K562 (cell line): ENCODE data around the gene POLR3GL. TPM values are rescaled to one million over a fixed set of nuclear protein-coding genes. Genes with fewer than 3 reads are reported as not detected.

ENCODE experiments used
- CBX1 ChIP-seq: sonication (generic); IDR thresholded peaks from 2 replicates; pipeline ENCODE4 v1.6.1; 2016; ENCODE audit warnings: antibody characterized with exemption, low read depth, mild to moderate bottlenecking
- EWSR1 ChIP-seq: fragments of 450-650 bp; IDR thresholded peaks from 2 replicates; pipeline ENCODE4 v1.6.1; 2018; ENCODE audit warnings: borderline replicate concordance, mild to moderate bottlenecking, low read depth, moderate library complexity; ENCODE audit not compliant: partially characterized antibody
- EZH2 ChIP-seq: IDR thresholded peaks from 2 replicates; pipeline ENCODE4 v1.6.1; 2012; ENCODE audit warnings: low read depth, mild to moderate bottlenecking, inconsistent platforms, low read length, borderline replicate concordance
- GATAD2B ChIP-seq: fragments of 450-650 bp; IDR thresholded peaks from 2 replicates; pipeline ENCODE4 v1.6.1; 2017; ENCODE audit warnings: mild to moderate bottlenecking, borderline replicate concordance
- HLTF ChIP-seq: fragments of 450-650 bp; IDR thresholded peaks from 2 replicates; pipeline ENCODE4 v1.6.1; 2016
- ILF3 ChIP-seq: fragments of 450-650 bp; IDR thresholded peaks from 2 replicates; pipeline ENCODE4 v1.6.1; 2018; ENCODE audit warnings: antibody characterized with exemption, mild to moderate bottlenecking, moderate library complexity, borderline replicate concordance
- MCM3 ChIP-seq: fragments of 450-650 bp; IDR thresholded peaks from 2 replicates; pipeline ENCODE4 v1.6.1; 2016
- MTA1 ChIP-seq: fragments of 450-650 bp; IDR thresholded peaks from 2 replicates; pipeline ENCODE4 v1.6.1; 2017; ENCODE audit warnings: borderline replicate concordance
- MYC ChIP-seq, 2 experiments: fragments of 250-450 bp in 1 of 2; sonication (Bioruptor Pico) in 1 of 2; IDR thresholded peaks; 2 replicates each; pipeline versions ENCODE4 v1.5.1 to v1.6.1; 2012 to 2021; ENCODE audit warnings: low read depth in 2 of 2, borderline replicate concordance in 1 of 2, improper control_type of control experiment in 1 of 2, low read length in 1 of 2, mild to moderate bottlenecking in 1 of 2, moderate library complexity in 1 of 2
- NFE2 ChIP-seq: IDR thresholded peaks from 2 replicates; pipeline ENCODE4 v1.6.1; 2014; ENCODE audit warnings: antibody characterized with exemption, low read depth
- POU5F1 ChIP-seq: fragments of 150-350 bp; IDR thresholded peaks from 2 replicates; pipeline ENCODE4 v1.6.1; 2014; ENCODE audit warnings: borderline replicate concordance, low read length, low read depth, mild to moderate bottlenecking; ENCODE audit not compliant: partially characterized antibody
- PRDM10 ChIP-seq: fragments of 450-650 bp; IDR thresholded peaks from 2 replicates; pipeline ENCODE4 v1.6.1; 2018; ENCODE audit not compliant: partially characterized antibody
- RB1 ChIP-seq: fragments of 450-650 bp; IDR thresholded peaks from 2 replicates; pipeline ENCODE4 v1.6.1; 2017; ENCODE audit warnings: low read depth, mild to moderate bottlenecking
- RBM15 ChIP-seq: fragments of 200-400 bp; formaldehyde crosslinking; IDR thresholded peaks from 2 replicates; pipeline ENCODE4 v1.6.1; 2018; ENCODE audit warnings: mild to moderate bottlenecking, low read length, moderate library complexity; ENCODE audit not compliant: insufficient read depth
- RFX7 ChIP-seq: fragments of 250-450 bp; sonication (Bioruptor Pico); IDR thresholded peaks from 2 replicates; pipeline ENCODE4 v1.5.1; 2021; ENCODE audit warnings: mild to moderate bottlenecking
- SMARCB1 ChIP-seq: IDR thresholded peaks from 2 replicates; pipeline ENCODE4 v1.6.1; 2011; ENCODE audit warnings: improper control_type of control experiment, low read depth; ENCODE audit not compliant: insufficient read length
- STAG1 ChIP-seq: sonication (generic); formaldehyde crosslinking; IDR thresholded peaks from 2 replicates; pipeline ENCODE4 v1.5.0; 2020; ENCODE audit warnings: missing genetic modification reagents, borderline replicate concordance
- TAF7 ChIP-seq: fragments of 450-650 bp; IDR thresholded peaks from 2 replicates; pipeline ENCODE4 v1.6.1; 2016; ENCODE audit warnings: missing genetic modification characterization, missing compliant biosample characterization
- TEAD4 ChIP-seq, 2 experiments: sonication (generic) in 1 of 2; formaldehyde crosslinking in 1 of 2; IDR thresholded peaks; 2 replicates each; pipeline versions ENCODE4 v1.6.1 to v1.8.0; 2012 to 2022; ENCODE audit warnings: borderline replicate concordance in 1 of 2, inconsistent platforms in 1 of 2, low read length in 1 of 2, mild to moderate bottlenecking in 1 of 2, missing genetic modification reagents in 1 of 2
- TRIM24 ChIP-seq, 2 experiments: fragments of 450-650 bp; IDR thresholded peaks; 2 replicates each; pipeline ENCODE4 v1.6.1; 2016
- ZEB2 ChIP-seq: fragments of 450-650 bp; IDR thresholded peaks from 2 replicates; pipeline ENCODE4 v1.6.1; 2016
- ZKSCAN3 ChIP-seq: fragments of 250-450 bp; sonication (Bioruptor Pico); IDR thresholded peaks from 2 replicates; pipeline ENCODE4 v1.4.0; 2020
- ZNF174 ChIP-seq: fragments of 250-450 bp; sonication (Bioruptor Pico); IDR thresholded peaks from 2 replicates; pipeline ENCODE4 v1.4.0; 2020; ENCODE audit warnings: mild to moderate bottlenecking
- ZNF507 ChIP-seq: conservative IDR thresholded peaks from 2 replicates; pipeline ENCODE4 v1.6.1; 2017; ENCODE audit warnings: missing genetic modification characterization, missing compliant biosample characterization
- ZNF76 ChIP-seq: fragments of 250-450 bp; sonication (Bioruptor Pico); IDR thresholded peaks from 2 replicates; pipeline ENCODE4 v1.4.0; 2020; ENCODE audit warnings: mild to moderate bottlenecking, moderate library complexity, borderline replicate concordance
- polyA plus RNA-seq, 8 experiments: library from polyadenylated mRNA; depleted of rRNA in 4 of 8; stranded (reverse) in 5 of 8; unstranded in 3 of 8; fragments of >200 nt; fragmentation: Nextera tagmentation in 2 of 8; fragmentation: Illumina TruSeq in 1 of 8; extraction: Ambion mirVana in 2 of 8; extraction: Trizol in 1 of 8; gene quantifications; 2 replicates each; pipeline versions ENCODE4 v1.2.1 to v1.2.3, GENCODE V29; 2011 to 2014; ENCODE audit warnings: inconsistent platforms in 1 of 8, missing spikeins in 1 of 8
- total RNA-seq, 7 experiments: library from RNA; depleted of rRNA in 6 of 7; stranded (reverse); fragments of >200 nt in 6 of 7; fragmentation: Illumina TruSeq in 2 of 7; extraction: Trizol in 2 of 7; gene quantifications; 2 replicates each; pipeline versions ENCODE4 v1.2.1 to v1.2.3, GENCODE V29; 2011 to 2021; ENCODE audit warnings: low replicate concordance in 1 of 7
- TF ChIP-seq, protein P1 (sequence below): fragments of 450-650 bp; formaldehyde crosslinking; IDR thresholded peaks from 2 replicates; pipeline ENCODE4 v1.4.0; 2020; ENCODE audit warnings: mild to moderate bottlenecking, moderate library complexity

POLR3GL gene
- total and polyA plus RNA-seq, 9 of the 15 experiments (the other 6 are each of a cell fraction or from before 2014, with no cell fraction given) = 14.6 to 48.4 (median 38.2) TPM

GRCh38 chr1:145990249-145990855 lies 25.9 kb downstream of the POLR3GL start (continued):
- TF ChIP-seq, protein P1, sequence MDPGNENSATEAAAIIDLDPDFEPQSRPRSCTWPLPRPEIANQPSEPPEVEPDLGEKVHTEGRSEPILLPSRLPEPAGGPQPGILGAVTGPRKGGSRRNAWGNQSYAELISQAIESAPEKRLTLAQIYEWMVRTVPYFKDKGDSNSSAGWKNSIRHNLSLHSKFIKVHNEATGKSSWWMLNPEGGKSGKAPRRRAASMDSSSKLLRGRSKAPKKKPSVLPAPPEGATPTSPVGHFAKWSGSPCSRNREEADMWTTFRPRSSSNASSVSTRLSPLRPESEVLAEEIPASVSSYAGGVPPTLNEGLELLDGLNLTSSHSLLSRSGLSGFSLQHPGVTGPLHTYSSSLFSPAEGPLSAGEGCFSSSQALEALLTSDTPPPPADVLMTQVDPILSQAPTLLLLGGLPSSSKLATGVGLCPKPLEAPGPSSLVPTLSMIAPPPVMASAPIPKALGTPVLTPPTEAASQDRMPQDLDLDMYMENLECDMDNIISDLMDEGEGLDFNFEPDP (CRISPR knock-in tag) = peak; percentile 78; the same call in 1 of the 2 replicates
- no peak for TF ChIP-seq HLTF
- TF ChIP-seq ZEB2 = peak; percentile 83
- no peak for TF ChIP-seq MTA1
- no peak for TF ChIP-seq ZNF76 (CRISPR knock-in tag)
- no peak for TF ChIP-seq CBX1
- TF ChIP-seq POU5F1 = no peak
- no peak for TF ChIP-seq RB1
- TF ChIP-seq EZH2 = no peak
- no peak for TF ChIP-seq TAF7 (tag)
- no peak for TF ChIP-seq ZKSCAN3 (CRISPR knock-in tag)
- TF ChIP-seq ILF3 = no peak
- no peak for TF ChIP-seq NFE2
- no peak for TF ChIP-seq ZNF507 (tag)
- no peak for TF ChIP-seq RBM15
- no peak for TF ChIP-seq PRDM10
- TF ChIP-seq TRIM24 (IDR thresholded peaks at IDR 0.05) = no peak
- TF ChIP-seq MYC (IDR thresholded peaks at IDR 0.05; ENCODE audit: low read depth, low read length) = no peak
- no peak for TF ChIP-seq MYC (CRISPR knock-in tag; IDR thresholded peaks at IDR 0.05; ENCODE audit: borderline replicate concordance, low read depth)
- no peak for TF ChIP-seq SMARCB1
- TF ChIP-seq GATAD2B = no peak
- peak; percentile 88 for TF ChIP-seq RFX7 (CRISPR knock-in tag)
- no peak for TF ChIP-seq MCM3
- no peak for TF ChIP-seq STAG1 (CRISPR knock-in tag)
- TF ChIP-seq ZNF174 (CRISPR knock-in tag) = no peak
- no peak for TF ChIP-seq EWSR1
- TF ChIP-seq TEAD4 (IDR thresholded peaks at IDR 0.05; ENCODE audit: low read length) = 0 out of 2 replicates have a peak, but pooled peaks have one; percentile 14
- no peak for TF ChIP-seq TEAD4 (CRISPR knock-in tag; IDR thresholded peaks at IDR 0.05; ENCODE audit: borderline replicate concordance)
